Caco-2 (cell line): ENCODE data around the gene HSD3B1. TPM values are rescaled to one million over a fixed set of nuclear protein-coding genes. Genes with fewer than 3 reads are reported as not detected.
A peak's percentile ranks its signal among the peaks of the same experiment; 100 is the strongest.

ENCODE experiments used
- BruUV-seq: library from RNA; stranded (reverse); fragments of 400-500 nt; replicated peaks from 2 replicates; lab custom pipeline; 2021; lab: Mats Ljungman, UMichigan
- CTCF ChIA-PET: fragments of 300-600 bp; sonication (Branson Sonifier 250); formaldehyde crosslinking; loops from one replicate; lab custom pipeline; 2022; ENCODE audit warnings: antibody characterized with exemption; lab: Charles Lee
- POLR2A ChIA-PET: fragments of 300-600 bp; sonication (Branson Sonifier 250); formaldehyde crosslinking; loops from one replicate; lab custom pipeline; 2022; ENCODE audit warnings: antibody characterized with exemption; lab: Charles Lee
- DNase-seq, 2 experiments: peaks; one replicate each; pipeline versions ENCODE4 v3.0.0 to v3.0.0-alpha.2; 2020 to 2022
- H3K27me3 ChIP-seq: replicated peaks from 2 replicates; pipeline ENCODE4 v1.6.0; 2011; ENCODE audit warnings: low read length; ENCODE audit not compliant: control insufficient read depth, insufficient read depth
- H3K36me3 ChIP-seq: 2 replicates; pipeline ENCODE4 v1.5.1; 2011; ENCODE audit warnings: low read length; ENCODE audit not compliant: control insufficient read depth, insufficient read depth
- H3K4me1 ChIP-seq: fragments of 250-450 bp; sonication (Bioruptor Pico); 2 replicates; pipeline ENCODE4 v1.5.1; 2020; ENCODE audit warnings: mild to moderate bottlenecking
- H3K4me3 ChIP-seq: 2 replicates; pipeline ENCODE4 v1.5.1; 2011; ENCODE audit warnings: low read depth, mild to moderate bottlenecking, control low read depth, low read length
- H3K9me3 ChIP-seq: fragments of 250-450 bp; sonication (Bioruptor Pico); 2 replicates; pipeline ENCODE4 v1.5.1; 2020; ENCODE audit warnings: mild to moderate bottlenecking, moderate library complexity
- H3K27ac Mint-ChIP-seq: one replicate; pipeline ENCODE4 v1.8.0; 2022; ENCODE audit warnings: mixed read lengths; ENCODE audit not compliant: unreplicated experiment
- H3K27me3 Mint-ChIP-seq: one replicate; pipeline ENCODE4 v1.8.0; 2022; ENCODE audit warnings: mixed read lengths; ENCODE audit not compliant: insufficient read depth, unreplicated experiment
- H3K36me3 Mint-ChIP-seq: one replicate; pipeline ENCODE4 v1.8.0; 2022; ENCODE audit warnings: mild to moderate bottlenecking, mixed read lengths; ENCODE audit not compliant: insufficient read depth, unreplicated experiment
- H3K4me1 Mint-ChIP-seq: one replicate; pipeline ENCODE4 v1.8.0; 2022; ENCODE audit warnings: low read depth, mixed read lengths; ENCODE audit not compliant: unreplicated experiment
- H3K4me3 Mint-ChIP-seq: one replicate; pipeline ENCODE4 v1.8.0; 2022; ENCODE audit warnings: mild to moderate bottlenecking, moderate library complexity, mixed read lengths; ENCODE audit not compliant: unreplicated experiment
- H3K9me3 Mint-ChIP-seq: one replicate; pipeline ENCODE4 v1.8.0; 2022; ENCODE audit warnings: mixed read lengths; ENCODE audit not compliant: unreplicated experiment
- CTCF ChIP-seq, 2 experiments: fragments of 200-600 bp in 1 of 2; IDR thresholded peaks; 1 replicate in 1 of 2; 2 replicates in 1 of 2; pipeline versions ENCODE4 v1.5.1 to v1.8.0; 2011 to 2022; ENCODE audit warnings: antibody characterized with exemption in 1 of 2, control low read depth in 1 of 2, inconsistent platforms in 1 of 2, low read depth in 1 of 2, low read length in 1 of 2, mild to moderate bottlenecking in 1 of 2, moderate library complexity in 1 of 2; ENCODE audit not compliant: insufficient read depth in 1 of 2, severe bottlenecking in 1 of 2, unreplicated experiment in 1 of 2
- intact Hi-C: fragments of 100-400 bp; cut with micrococcal nuclease; formaldehyde crosslinking; loops from one replicate; pipeline ENCODE4 v1.10.0; 2022; ENCODE audit not compliant: unreplicated experiment
- total RNA-seq: library from RNA; stranded (reverse); gene quantifications from 2 replicates; pipeline ENCODE4 v1.2.3, GENCODE V29; 2022

HSD3B1 gene
- total RNA-seq, 1 experiment from 2014 or later = 38.0 TPM

GRCh38 chr1:119547805-119548204 is 40.8 kb downstream of the HSD3B1 start:
- H3K27me3 ChIP-seq = no peaks in the 10 kb centered on the region
- BruUV-seq = no TSS peak
- Mint-ChIP-seq H3K27me3 (no peaks in the 10 kb centered on the region), H3K27ac (no peak overlapping the region), H3K36me3 (no peaks in the 10 kb centered on the region), H3K9me3 (no peaks in the 10 kb centered on the region), H3K4me1 (peaks cover 13% of the 10 kb centered on the region), H3K4me3 (no peak overlapping the region)
- no peak for DNase-seq
- POLR2A ChIA-PET = no interaction called here
- peaks cover 2% of the 10 kb centered on the region; the same call in 1 of the 2 replicates for H3K4me1 ChIP-seq
- TF ChIP-seq CTCF (IDR thresholded peaks at IDR 0.05; ENCODE audit: insufficient read depth in 1 of 2, low read depth in 1 of 2, low read length in 1 of 2, severe bottlenecking in 1 of 2, unreplicated experiment in 1 of 2) = no peak
- H3K4me3 ChIP-seq = no peak overlapping the region
- no peaks in the 10 kb centered on the region for H3K9me3 ChIP-seq
- CTCF ChIA-PET = no interaction called here
- intact Hi-C loops = loop anchor here (2.0 to 10.0 kb wide), 2 partner anchors 71 to 173 kb away; no protein-coding TSS in a partner anchor
- H3K36me3 ChIP-seq = no peaks in the 10 kb centered on the region

GRCh38 chr1:119549719-119550132 is 42.7 kb downstream of the HSD3B1 start:
- H3K4me3 ChIP-seq = no peak overlapping the region
- ChIA-PET CTCF (no interaction called here), POLR2A (no interaction called here)
- TF ChIP-seq CTCF (IDR thresholded peaks at IDR 0.05; ENCODE audit: insufficient read depth in 1 of 2, low read depth in 1 of 2, low read length in 1 of 2, severe bottlenecking in 1 of 2, unreplicated experiment in 1 of 2) = peak in 1 of 2 experiments; percentile 58
- H3K36me3 ChIP-seq = no peaks in the 10 kb centered on the region
- Mint-ChIP-seq H3K27ac (no peak overlapping the region), H3K27me3 (no peaks in the 10 kb centered on the region), H3K4me1 (peaks cover 11% of the 10 kb centered on the region), H3K36me3 (no peaks in the 10 kb centered on the region), H3K9me3 (no peaks in the 10 kb centered on the region), H3K4me3 (no peak overlapping the region)
- no peaks in the 10 kb centered on the region for H3K4me1 ChIP-seq
- peak; percentile 66 to 75 for DNase-seq
- H3K27me3 ChIP-seq = no peaks in the 10 kb centered on the region
- no peaks in the 10 kb centered on the region for H3K9me3 ChIP-seq
- no TSS peak for BruUV-seq
- intact Hi-C loops = loop anchor here (1.0 to 10.0 kb wide), 5 partner anchors 62 to 175 kb away; no protein-coding TSS in a partner anchor

GRCh38 chr1:119550381-119550780 is 43.4 kb downstream of the HSD3B1 start:
- no TSS peak for BruUV-seq
- H3K27ac Mint-ChIP-seq = no peak overlapping the region
- no peaks in the 10 kb centered on the region for H3K27me3 Mint-ChIP-seq
- no peak for DNase-seq
- Histone ChIP-seq H3K27me3 (no peaks in the 10 kb centered on the region), H3K36me3 (no peaks in the 10 kb centered on the region), H3K9me3 (no peaks in the 10 kb centered on the region), H3K4me1 (no peaks in the 10 kb centered on the region), H3K4me3 (no peak overlapping the region)
- no peaks in the 10 kb centered on the region for H3K36me3 Mint-ChIP-seq
- H3K4me1 Mint-ChIP-seq = peaks cover 11% of the 10 kb centered on the region
- intact Hi-C loops = loop anchor here (5.0 kb wide), 1 partner anchor 112 kb away; no protein-coding TSS in a partner anchor
- ChIA-PET POLR2A (no interaction called here), CTCF (no interaction called here)
- H3K4me3 Mint-ChIP-seq = no peak overlapping the region
- TF ChIP-seq CTCF (IDR thresholded peaks at IDR 0.05; ENCODE audit: insufficient read depth in 1 of 2, low read depth in 1 of 2, low read length in 1 of 2, severe bottlenecking in 1 of 2, unreplicated experiment in 1 of 2) = no peak
- H3K9me3 Mint-ChIP-seq = no peaks in the 10 kb centered on the region
